GM18499 (cell line): ENCODE results near the gene HMGB1.

Experiments
- ATAC-seq: cut with Tn5 transposase; IDR thresholded peaks from one replicate; pipeline ENCODE4 v1.9.1; 2021; ENCODE audit warnings: moderate number of reproducible peaks; ENCODE audit not compliant: insufficient read depth, unreplicated experiment

Gene HMGB1

GRCh38 chr13:30435911-30436451 lies 29.8 kb downstream of the HMGB1 start:
- no peak for ATAC-seq

GRCh38 chr13:30431269-30431940 lies 34.3 kb downstream of the HMGB1 start:
- no peak for ATAC-seq

- peak; percentile 80 for ATAC-seq
These were observed 35.7 kb downstream of the HMGB1 start for GRCh38 chr13:30429721-30430694.

GRCh38 chr13:30429235-30429634 lies 36.5 kb downstream of the HMGB1 start:
- ATAC-seq = no peak

GRCh38 chr13:30423891-30424290 lies 41.8 kb downstream of the HMGB1 start:
- no peak for ATAC-seq

- ATAC-seq = no peak
These were observed 43.5 kb downstream of the HMGB1 start, which contains the start of gene UBE2L5 for GRCh38 chr13:30422054-30422839. Gene UBE2L5, plus strand, starts transcription at chr13:30422493. Its CDS starts 5,498 bp downstream, at chr13:30427991.

- ATAC-seq = no peak
These were observed 44.4 kb downstream of the HMGB1 start for GRCh38 chr13:30421093-30422053.

GRCh38 chr13:30418717-30419459 lies 46.8 kb downstream of the HMGB1 start:
- no peak for ATAC-seq

GRCh38 chr13:30418075-30418716 lies 47.5 kb downstream of the HMGB1 start:
- no peak for ATAC-seq

- ATAC-seq = no peak
These were observed 49.3 kb downstream of the HMGB1 start for GRCh38 chr13:30416471-30416870.

GRCh38 chr13:30415430-30416030 lies 50.2 kb downstream of the HMGB1 start:
- ATAC-seq = peak; percentile 49

- no peak for ATAC-seq
These were observed 51.9 kb downstream of the HMGB1 start for GRCh38 chr13:30413842-30414241.

GRCh38 chr13:30412346-30412745 lies 53.4 kb downstream of the HMGB1 start:
- ATAC-seq = no peak

- no peak for ATAC-seq
These were observed 55.0 kb downstream of the HMGB1 start for GRCh38 chr13:30410705-30411125.

GRCh38 chr13:30409886-30410704 lies 55.6 kb downstream of the HMGB1 start:
- no peak for ATAC-seq

GRCh38 chr13:30408319-30409101 lies 57.2 kb downstream of the HMGB1 start:
- peak; percentile 70 for ATAC-seq
